Caki2 (cell line): ENCODE data around the gene TTYH2. TPM values are rescaled to one million over a fixed set of nuclear protein-coding genes. Genes with fewer than 3 reads are reported as not detected.

ENCODE experiments used
- DNase-seq: peaks from one replicate; pipeline ENCODE4 v3.0.0-alpha.2; 2015; ENCODE audit warnings: low read depth
- in situ Hi-C: cut with HindIII; loops from 2 replicates; pipeline ENCODE4 v1.10.0; 2016; ENCODE audit warnings: low sequenced_read_pairs, low pct_unique_long_range_greater_than_20kb, mixed read lengths
- total RNA-seq: library from RNA; depleted of rRNA; stranded (reverse); fragments of >200 nt; shearing (Covaris generic); gene quantifications from 2 replicates; pipeline ENCODE4 v1.2.3, GENCODE V29; 2014; ENCODE audit warnings: low replicate concordance

Gene TTYH2
- total RNA-seq, 1 experiment from 2014 or later, result 13.3 TPM

DNA sequence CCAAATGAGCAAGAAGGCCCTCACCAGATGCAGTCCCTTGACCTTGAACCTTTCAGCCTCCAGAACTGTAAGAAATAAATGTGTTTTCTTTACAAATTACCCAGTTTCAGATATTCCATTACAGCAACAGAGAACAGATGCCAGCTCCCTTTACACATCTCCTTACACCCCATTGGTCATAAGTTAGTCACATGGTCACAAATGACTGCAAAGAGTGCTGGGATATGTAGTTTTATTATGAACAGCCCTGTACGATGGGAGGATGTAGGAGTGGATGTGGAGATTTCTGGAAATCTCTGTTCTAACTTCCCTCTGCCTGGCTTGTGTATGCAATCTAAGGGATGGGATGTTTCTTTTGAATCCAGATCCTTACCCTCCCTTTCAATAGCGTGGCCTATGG is 23.2 kb upstream of the TTYH2 start:
- DNase-seq, result peak; percentile 55

DNA sequence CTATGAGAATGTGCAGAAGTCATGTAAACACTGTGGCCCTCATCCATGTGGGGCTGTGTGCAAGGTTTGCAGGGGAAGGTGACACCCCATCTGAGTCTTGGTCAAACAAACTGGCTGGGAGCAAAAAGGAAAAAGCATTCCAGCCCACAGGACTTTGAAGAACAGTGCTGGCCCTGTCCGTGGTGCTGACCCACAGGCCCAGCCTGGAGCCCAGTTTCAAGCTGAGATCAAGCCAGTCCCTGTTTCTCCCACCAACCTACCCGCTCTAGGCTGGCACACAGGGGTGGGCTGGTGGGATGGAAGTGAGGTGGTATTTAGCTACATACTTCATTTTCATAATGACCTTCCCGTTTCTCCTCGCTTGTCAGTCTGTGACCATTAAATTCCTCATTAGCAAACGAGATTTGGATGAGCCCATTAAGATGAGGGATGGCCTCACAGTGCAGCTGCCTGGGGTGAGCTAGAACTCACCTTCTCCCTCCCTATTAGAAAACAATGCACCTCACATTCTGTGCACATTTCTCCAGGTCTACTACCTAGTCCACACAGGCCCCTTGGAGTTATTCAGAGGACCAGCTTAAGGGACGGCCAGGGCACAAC is 22.5 kb upstream of the TTYH2 start:
- no peak for DNase-seq
- in situ Hi-C loops, result no loop called here

More for the DNA sequence above, 23.2 kb upstream of the TTYH2 start:
- in situ Hi-C loops, result no loop called here

DNA sequence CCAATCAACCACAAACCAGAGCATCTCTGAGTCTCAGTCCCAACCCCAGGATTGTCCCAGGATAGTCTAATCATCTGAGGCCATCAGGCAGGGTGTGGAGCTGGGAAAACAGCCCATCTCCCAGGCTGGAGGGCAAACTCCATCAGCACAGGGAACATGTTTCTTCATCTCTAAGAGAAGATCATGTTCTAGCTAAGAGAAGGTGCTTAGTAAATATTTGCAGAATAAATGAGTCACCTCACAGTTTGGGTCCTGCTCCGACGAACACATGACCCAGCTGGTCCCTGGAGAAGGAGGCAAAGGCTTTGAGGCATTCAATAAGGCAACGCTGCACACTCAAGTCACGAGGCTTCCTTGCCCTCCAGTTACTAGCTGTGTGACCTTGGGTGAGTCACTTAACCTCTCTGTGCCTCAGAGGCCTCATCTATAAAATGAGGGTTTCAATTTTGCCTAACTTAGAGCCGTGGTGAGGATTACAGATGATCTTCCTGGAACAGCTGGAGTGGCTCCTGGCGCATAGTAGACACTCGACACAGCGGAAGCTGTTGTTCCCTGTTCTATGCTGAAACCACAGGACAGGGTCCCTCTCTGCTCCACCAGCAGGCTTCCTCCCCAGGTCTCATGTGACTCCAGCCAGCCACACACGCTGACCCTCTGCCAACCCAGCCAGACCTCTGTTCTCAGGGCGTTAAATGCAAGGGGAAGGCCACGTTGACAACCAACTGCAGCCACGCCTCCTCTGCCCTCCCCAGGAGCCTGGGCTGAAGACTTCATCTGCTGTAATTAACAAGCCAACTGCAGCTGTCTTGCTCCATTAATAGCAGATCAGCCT is 20.2 kb upstream of the TTYH2 start:
- DNase-seq, result no peak
- in situ Hi-C loops, result no loop called here

DNA sequence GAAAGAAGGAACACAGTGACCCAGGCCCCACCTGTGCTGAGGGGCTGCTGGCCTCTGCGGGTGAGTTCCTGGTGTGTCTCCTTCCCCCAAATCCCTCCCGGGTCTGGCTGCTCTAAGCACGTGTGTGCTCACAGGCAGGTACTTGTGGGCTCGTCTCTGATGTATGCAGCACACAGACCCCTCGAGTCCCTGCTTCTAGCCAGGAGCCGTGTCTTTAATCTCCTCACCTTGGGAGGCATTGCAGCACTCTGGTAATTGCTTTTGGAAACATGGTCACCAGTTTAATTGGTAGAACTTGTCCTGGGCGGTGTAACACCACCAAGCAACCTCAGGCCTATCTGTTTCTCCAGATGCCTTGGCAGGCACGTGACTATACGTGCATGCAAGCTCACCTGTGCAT is 18.7 kb upstream of the TTYH2 start:
- DNase-seq, result no peak
- in situ Hi-C loops, result no loop called here

DNA sequence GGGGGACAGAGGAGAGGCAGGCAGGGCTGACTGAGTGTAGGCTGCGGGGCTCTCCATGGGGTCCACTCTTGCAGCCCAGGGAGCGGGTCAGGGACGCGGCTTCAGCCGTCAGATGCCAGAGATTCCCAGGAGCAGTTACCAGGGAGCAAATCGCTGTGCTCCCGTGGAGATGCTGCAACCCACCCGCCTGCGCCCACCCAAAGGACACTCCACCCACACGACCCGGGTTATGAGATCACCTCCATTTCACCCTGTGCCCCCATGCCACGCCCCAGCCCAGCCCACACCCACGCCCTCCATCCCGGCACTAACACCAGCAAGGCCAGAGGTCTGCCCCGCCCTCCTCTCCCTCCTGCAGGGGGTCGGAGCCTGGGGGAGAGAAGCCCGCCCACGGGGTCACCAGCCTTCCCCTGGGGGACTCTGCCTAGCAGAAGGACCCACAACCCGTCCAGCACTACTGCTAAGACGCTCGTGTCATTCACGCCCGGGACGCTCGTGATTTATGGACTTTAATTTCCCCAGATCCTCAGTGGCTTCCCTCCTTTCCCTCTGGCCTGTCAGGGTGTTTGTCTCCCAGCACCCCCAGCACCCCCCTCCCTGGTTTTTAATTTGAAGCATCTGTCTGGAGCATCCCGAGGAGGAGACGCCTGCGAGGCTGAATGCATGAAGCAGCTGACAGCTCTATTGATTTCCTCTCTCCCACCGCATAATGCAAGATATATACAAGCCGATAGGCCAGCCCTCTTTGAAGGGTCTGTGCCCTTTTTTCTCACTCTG is 16.6 kb upstream of the TTYH2 start:
- in situ Hi-C loops, result no loop called here

DNA sequence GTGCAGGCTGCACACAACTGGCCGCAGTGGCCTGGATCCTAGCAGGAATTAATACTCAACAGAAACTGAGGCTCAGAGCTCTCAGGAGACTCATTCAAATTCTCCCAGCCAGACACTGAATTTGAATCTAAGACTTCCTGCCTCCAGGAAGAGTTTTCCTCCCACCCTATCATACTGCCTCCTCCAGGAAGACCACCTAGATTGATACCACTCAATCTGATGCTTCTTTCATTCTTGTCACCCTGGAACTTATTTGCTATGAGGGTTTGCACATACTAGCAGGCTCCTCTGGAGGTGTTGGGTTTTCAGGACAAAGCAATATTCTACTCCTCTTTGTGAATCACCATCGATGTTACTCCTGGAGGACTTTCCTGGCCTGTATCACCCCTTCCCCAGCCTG is 15.6 kb upstream of the TTYH2 start:
- DNase-seq, result no peak
- in situ Hi-C loops, result no loop called here

More for the DNA sequence above, 16.6 kb upstream of the TTYH2 start:
- DNase-seq, result no peak

DNA sequence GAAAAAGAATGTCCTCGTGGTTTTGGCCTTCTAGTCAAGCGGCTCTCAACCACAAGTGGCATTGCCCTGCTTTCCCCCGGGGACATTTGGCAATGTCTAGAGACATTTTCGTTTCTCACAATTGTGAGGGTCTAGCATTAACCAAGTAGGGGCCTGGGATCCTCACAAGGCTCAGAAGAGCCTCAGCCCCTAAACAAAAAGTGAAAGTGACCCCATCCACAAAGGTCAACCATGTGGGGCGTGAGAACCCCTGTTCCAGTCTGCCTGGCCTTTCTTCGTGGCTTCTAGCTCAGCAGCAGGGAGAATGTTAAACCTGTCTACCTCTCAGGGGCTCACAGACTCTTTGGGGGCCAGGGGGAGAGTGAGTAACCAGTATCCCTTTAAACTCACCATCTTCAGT is 14.7 kb upstream of the TTYH2 start:
- no peak for DNase-seq
- in situ Hi-C loops, result no loop called here

DNA sequence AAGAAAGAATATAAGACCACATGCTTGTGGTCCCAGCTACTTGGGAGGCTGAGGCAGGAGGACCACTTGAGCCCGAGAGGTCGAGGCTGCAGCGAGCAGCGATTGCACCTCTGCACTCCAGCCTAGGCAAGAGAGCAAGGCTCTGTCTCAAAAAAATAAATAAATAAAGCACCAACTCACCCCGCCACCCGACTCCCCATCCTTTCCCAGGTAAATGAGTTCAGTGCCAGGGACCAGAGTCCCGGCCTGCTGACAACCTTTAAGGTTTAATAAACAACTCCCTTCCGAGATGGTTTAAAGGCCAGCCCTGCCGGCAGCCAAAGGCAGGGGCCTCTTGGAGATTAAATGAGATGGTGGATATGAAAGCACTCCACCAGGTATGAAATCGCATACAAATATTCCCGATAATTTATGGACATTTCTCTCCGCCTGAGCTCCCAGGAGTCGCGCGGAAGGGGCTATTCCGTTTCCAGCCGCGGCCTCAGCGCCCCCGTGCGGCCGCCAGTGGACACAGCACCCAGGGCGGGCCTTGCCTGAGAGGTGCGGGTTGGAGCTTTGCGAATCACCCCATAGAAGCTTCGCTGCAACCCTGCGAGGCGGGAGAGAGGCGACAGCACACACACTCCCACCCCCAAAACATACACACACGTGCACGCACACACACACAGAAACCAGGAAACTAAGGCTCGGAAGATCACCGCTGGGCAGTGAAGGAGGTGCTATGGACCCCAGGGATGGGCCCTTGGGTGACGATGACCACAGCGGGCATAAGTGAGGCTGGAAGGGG is 13.9 kb upstream of the TTYH2 start:
- peak; percentile 48 for DNase-seq
- in situ Hi-C loops, result no loop called here

DNA sequence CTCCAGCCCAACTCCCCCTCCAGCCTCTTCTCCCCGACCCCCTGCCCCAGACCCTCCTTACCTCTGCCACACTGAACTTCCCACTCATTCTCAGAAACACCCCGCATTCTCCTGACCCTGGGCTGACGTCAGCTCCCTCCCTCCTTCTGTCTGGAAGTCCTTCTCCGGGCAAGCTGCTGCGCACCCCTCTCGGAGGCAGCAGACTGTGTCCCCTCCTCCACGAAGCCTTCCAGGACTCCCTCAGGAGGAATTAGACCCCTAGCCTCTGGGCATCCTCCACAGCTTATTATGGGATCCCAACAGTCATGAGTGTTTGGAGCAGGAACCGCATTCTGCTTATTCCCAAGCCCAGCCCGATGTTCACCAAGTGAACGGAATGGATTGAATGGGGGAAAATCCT is 13.3 kb upstream of the TTYH2 start:
- DNase-seq, result no peak
- in situ Hi-C loops, result no loop called here

DNA sequence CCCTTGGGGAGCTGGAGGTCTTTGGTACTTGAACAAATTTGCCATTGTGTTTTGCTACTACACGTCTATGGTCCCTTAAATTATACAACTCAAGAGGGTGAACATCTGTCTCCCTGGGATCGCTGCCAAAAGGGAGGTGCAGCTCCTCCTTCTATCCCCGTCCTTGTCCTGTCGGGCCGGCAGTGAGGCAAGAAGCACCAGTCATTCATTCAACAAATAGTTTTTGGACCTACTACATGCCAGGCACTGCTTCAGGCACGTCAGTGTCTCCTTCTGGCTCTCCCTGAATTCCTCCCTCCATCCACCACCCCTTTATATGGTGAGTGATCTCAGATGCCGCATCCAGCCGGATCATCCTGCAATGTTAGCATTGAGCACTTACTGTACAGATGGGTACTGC is 12.1 kb upstream of the TTYH2 start:
- in situ Hi-C loops, result no loop called here
- DNase-seq, result no peak

DNA sequence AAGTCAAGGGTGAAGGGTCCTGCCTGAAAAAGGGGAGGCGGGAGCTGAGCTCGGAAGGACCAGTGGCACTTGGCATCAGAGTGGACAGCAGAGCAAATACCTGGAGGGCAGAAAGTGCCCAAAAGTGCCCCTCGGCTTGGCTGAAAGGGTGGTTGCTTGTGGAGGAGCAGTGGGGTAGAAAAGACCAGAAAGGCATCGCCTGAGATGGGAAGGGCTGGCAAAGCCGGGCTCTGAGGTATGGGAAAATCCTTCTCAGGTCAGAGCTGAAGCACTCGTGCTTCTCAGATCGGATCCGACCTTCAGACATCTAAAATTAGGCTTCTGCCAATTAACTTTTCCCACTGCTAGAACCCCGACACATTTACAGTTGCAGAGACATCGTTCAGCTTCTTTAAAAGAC is 11.4 kb upstream of the TTYH2 start:
- DNase-seq, result no peak
- in situ Hi-C loops, result no loop called here

DNA sequence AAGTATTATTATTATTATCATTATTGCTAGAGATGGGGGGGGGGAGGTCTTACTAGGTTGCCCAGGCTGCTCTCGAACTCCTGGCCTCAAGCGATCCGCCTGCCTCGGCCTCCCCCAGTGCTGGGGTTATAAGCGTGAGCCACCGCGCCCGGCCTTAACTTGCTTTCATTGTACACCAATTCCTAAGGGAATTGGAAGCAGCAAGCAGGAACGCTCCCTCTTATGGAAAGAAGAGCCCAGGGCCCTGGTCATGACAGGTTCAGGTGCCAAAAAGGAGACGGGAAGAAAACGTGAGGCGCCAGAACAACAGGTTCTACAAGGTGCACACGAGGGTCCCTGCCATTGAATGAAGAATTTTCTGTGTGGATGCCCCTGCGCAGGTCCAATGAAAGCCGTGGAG is 10.4 kb upstream of the TTYH2 start:
- in situ Hi-C loops, result no loop called here
- DNase-seq, result no peak

DNA sequence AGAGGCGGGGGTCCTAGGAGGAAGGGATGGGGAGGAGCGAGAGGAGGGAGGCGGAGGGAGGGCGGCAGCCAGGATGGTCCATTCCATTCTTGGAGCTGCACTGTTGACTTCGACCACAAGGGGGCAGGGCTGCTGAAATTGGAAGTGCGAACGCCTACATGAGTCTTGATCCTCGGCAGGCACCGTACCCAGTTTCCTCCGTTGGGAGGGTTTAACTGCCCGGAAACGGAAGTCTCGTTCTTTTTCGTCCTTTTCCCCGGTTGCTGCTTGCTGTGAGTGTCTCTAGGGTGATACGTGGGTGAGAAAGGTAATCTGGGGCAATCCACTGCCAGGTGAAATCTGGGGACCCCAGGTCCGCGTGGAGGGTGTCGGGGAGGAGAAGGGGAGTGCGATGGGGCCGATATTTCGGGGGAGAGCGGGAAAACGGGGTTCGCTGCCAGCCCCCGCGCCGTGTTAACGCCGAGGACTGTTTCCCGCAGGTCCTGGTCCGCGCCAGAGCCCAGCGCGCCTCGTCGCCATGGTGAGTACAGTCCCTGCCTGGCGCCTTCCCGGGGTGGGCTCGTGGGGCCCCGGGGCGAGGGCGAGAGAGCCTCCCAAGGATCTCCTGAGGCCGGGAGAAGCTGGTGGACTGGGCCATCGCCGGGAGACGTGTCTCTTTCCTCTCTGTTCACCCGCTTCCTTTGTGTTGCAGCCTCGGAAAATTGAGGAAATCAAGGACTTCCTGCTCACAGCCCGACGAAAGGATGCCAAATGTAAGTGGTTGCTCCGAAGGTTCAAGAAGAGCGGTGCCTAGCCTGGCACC is 9.7 kb upstream of the TTYH2 start, which contains the start of gene RPL38:
Gene RPL38 (plus strand): TSS at position 240 of the 802 bp plus-strand sequence. CDS start 278 bp downstream, at position 518.
- DNase-seq, result peak; percentile 88
- in situ Hi-C loops, result no loop called here

DNA sequence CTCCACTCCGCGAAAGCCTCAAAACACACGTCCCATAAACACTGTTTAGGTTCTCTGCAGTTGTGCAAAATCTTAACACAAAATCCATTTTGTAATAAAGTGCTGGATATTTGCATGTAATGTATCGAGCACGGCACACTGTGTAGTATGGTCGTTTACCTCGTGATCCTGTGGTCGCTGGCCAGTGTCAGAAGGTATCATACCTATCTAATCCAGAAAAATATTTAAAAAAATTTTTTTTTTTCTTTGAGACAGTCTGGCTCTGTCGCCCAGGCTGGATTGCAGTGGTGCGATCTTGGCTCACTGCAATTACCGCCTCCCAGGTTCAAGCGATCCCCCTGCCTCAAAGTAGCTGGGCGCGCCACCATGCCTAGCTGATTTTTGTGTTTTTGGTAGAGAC is 8.9 kb upstream of the TTYH2 start:
- in situ Hi-C loops, result no loop called here
- no peak for DNase-seq

DNA sequence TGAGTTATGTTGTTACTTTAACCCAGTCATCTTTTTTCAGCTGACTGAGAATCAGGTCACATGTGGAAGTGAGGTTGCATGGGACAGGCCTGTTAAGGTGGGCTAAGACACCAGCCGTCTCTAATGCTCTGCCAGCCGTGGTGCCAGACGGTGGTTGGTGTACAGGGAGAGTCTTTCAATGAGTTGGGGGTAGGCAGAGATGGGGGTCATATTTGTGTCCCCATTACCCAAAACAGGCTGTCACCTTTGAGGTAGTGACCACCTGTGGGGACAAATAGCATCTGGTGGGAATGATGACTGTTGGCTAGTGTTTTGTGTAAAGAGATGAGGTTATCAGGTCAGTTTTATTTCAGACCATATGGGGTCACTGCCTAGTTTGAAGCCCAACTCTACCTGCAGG is 8.1 kb upstream of the TTYH2 start:
- no peak for DNase-seq
- in situ Hi-C loops, result no loop called here

DNA sequence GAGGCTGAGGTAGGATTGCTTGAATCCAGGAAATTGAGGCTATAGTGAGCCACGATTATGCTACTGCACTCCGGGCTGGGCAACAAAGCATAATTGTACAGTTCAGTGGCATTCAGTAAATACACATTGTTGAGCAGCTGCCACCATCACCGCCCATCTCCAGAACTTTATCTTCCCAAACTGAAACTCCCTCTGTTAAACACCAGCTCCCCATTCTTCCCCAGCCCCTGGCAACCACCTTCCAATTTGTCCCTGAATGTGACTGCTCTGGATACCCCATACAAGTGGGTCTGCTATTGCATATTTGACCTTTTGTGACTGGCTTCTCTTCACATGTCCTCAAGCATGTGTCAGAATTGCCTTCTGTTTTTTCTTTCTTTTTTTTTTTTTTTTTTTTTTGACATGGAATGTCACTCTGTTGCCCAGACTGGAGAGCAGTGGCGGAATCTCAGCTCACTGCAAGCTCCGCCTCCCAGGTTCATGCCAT is 7.0 kb upstream of the TTYH2 start:
- no peak for DNase-seq
- in situ Hi-C loops, result no loop called here
